ENCODE measurements around the gene CCDC34.

DNA sequence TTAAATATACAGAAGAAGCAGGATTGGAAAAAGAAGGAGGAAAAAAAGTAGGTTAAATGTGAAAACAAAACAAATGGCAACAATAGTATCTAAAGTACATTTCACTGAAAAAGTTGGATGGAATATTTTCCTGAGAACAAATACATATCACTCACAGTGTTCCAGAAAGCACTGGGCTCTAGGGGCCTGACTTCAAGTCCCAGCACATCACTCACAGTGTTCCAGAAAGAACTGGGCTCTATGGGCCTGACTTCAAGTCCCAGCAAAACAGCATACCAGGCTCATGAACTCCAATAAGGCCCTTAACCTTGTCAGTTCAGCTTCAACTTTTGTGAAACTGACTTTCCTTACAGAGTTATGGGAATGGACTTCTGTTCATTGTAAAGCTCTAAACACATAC lies 46.0 kb upstream of the CCDC34 start:
- no peak for TF ChIP-seq EZH2 (IDR thresholded peaks at IDR 0.05; ENCODE audit: borderline replicate concordance, low read depth, low read length, severe bottlenecking)
- TF ChIP-seq, protein P1, sequence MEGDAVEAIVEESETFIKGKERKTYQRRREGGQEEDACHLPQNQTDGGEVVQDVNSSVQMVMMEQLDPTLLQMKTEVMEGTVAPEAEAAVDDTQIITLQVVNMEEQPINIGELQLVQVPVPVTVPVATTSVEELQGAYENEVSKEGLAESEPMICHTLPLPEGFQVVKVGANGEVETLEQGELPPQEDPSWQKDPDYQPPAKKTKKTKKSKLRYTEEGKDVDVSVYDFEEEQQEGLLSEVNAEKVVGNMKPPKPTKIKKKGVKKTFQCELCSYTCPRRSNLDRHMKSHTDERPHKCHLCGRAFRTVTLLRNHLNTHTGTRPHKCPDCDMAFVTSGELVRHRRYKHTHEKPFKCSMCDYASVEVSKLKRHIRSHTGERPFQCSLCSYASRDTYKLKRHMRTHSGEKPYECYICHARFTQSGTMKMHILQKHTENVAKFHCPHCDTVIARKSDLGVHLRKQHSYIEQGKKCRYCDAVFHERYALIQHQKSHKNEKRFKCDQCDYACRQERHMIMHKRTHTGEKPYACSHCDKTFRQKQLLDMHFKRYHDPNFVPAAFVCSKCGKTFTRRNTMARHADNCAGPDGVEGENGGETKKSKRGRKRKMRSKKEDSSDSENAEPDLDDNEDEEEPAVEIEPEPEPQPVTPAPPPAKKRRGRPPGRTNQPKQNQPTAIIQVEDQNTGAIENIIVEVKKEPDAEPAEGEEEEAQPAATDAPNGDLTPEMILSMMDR (IDR thresholded peaks at IDR 0.05; ENCODE audit: borderline replicate concordance, extremely low read depth, low read length, poor library complexity, severe bottlenecking), result no peak

All from DND-41 (cell line).